Astrocyte of the cerebellum (primary cell): ENCODE data around the gene ANO9.

ENCODE experiments used
- DNase-seq: peaks from one replicate; pipeline ENCODE4 v3.0.0-alpha.2; 2011; ENCODE audit warnings: low read depth
- H3K4me3 ChIP-seq: 2 replicates; pipeline ENCODE4 v1.5.1; 2011; ENCODE audit warnings: mild to moderate bottlenecking, low read depth, low read length, moderate library complexity
- CTCF ChIP-seq: IDR thresholded peaks from 2 replicates; pipeline ENCODE4 v1.5.1; 2012; ENCODE audit warnings: low read length, low read depth, moderate library complexity, mild to moderate bottlenecking; ENCODE audit errors: missing control alignments
- in situ Hi-C: cut with HindIII; loops from 2 replicates; pipeline ENCODE4 v1.10.0; 2017; ENCODE audit warnings: low sequenced_read_pairs

The ANO9 gene

GRCh38 chr11:434496-434895, 7.3 kb downstream of the ANO9 start:
- DNase-seq, result no peak
- H3K4me3 ChIP-seq, result no peak overlapping the region
- TF ChIP-seq CTCF, result no peak
- in situ Hi-C loops, result no loop called here

GRCh38 chr11:433641-434040, 8.2 kb downstream of the ANO9 start:
- no peak for TF ChIP-seq CTCF
- H3K4me3 ChIP-seq, result no peak overlapping the region
- no peak for DNase-seq
- in situ Hi-C loops, result no loop called here

GRCh38 chr11:433111-433510, 8.7 kb downstream of the ANO9 start:
- no peak for TF ChIP-seq CTCF
- in situ Hi-C loops, result no loop called here
- no peak for DNase-seq

GRCh38 chr11:432501-433100, 9.2 kb downstream of the ANO9 start:
- no peak for DNase-seq
- in situ Hi-C loops, result no loop called here
- no peak for TF ChIP-seq CTCF
- H3K4me3 ChIP-seq, result no peak overlapping the region

More at GRCh38 chr11:433111-433510, 8.7 kb downstream of the ANO9 start:
- no peak overlapping the region for H3K4me3 ChIP-seq

DNA sequence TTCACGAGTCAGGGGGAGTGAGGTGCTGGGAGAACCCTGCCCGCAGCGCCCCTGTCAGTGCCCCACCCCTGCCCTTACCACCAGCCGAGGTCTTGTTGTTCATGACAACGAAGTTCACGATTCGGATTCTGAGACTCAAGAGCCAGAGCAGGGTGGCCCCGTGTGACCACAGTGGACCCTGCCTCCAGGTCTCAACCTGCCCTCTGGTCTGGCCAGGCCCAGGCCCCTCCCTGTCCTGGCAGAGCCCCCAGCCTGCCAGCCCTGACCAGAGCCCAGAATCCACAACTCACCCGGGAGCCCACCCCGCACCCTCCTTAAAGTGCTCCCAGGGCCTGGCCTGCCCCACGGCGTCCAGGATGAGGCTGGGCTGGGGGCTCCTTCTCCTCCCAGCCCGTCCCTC, 9.9 kb downstream of the ANO9 start:
- in situ Hi-C loops, result no loop called here
- DNase-seq, result no peak
- TF ChIP-seq CTCF, result no peak
- H3K4me3 ChIP-seq, result no peak overlapping the region

DNA sequence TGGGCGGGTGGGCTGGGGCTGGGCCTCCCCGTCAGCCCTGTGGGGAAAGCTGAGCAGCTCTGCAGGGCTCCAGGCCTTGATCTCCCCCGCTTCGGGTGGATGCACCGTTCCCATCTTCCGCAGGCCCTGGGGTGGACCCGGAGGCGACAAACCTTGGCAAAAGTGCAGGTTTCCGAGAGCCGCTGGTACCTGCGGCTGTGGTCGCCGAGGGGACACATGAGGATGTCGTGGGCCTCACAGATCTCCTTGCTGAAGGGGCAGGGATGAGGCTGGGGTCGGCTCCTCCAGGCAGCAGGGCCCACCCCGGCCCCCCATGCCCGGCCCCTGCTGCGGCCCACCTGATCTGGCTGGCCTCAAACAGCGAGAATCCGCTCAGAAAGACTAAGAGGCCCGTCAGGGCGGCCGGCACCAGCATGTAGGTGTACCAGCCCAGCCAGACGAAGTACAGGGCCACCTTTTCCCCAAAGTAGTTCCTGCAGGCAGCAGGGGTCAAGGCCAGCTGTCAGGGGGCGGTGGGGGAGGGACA, 11.8 kb downstream of the ANO9 start:
- TF ChIP-seq CTCF, result no peak
- in situ Hi-C loops, result no loop called here
- no peak for DNase-seq
- H3K4me3 ChIP-seq, result no peak overlapping the region
